Peyer's patch (tissue), 4 donors: Measurements from ENCODE around the gene PTPRU. TPM values are rescaled to one million over a fixed set of nuclear protein-coding genes. Genes with fewer than 3 reads are reported as not detected.

ENCODE experiments used
- DNase-seq, 3 donors: peaks; one replicate each; pipeline ENCODE4 v3.0.0-alpha.2; 2017 to 2019
- H3K27ac ChIP-seq, 4 donors: fragments of 200-600 bp; sonication (generic); one replicate each; pipeline ENCODE4 v1.5.1; 2016 to 2019
- H3K27me3 ChIP-seq, 2 donors: fragments of 200-600 bp; sonication (generic); one replicate each; pipeline ENCODE4 v1.5.1; 2019
- H3K36me3 ChIP-seq, 3 donors: fragments of 200-600 bp; sonication (generic); one replicate each; pipeline ENCODE4 v1.5.1; 2016 to 2019
- H3K4me1 ChIP-seq, 4 donors: fragments of 200-600 bp; sonication (generic); one replicate each; pipeline ENCODE4 v1.5.1; 2016 to 2019
- H3K4me3 ChIP-seq, 4 donors: fragments of 200-600 bp; sonication (generic); 1 replicate in 3 of 4; 2 replicates in 1 of 4; pipeline ENCODE4 v1.5.1; 2016 to 2019; ENCODE audit warnings: mild to moderate bottlenecking in 1 of 4
- H3K9me3 ChIP-seq, 4 donors: fragments of 200-600 bp; sonication (generic); one replicate each; pipeline ENCODE4 v1.5.1; 2016 to 2019; ENCODE audit warnings: mild to moderate bottlenecking in 1 of 4
- CTCF ChIP-seq, 6 experiments: fragments of 450-650 bp in 4 of 6; fragments of 200-600 bp in 2 of 6; sonication (generic) in 1 of 6; IDR thresholded peaks; one replicate each; pipeline ENCODE4 v1.5.1; 2017 to 2019; ENCODE audit warnings: antibody characterized with exemption in 6 of 6, mild to moderate bottlenecking in 3 of 6, moderate library complexity in 1 of 6
- POLR2A ChIP-seq, 2 donors: fragments of 450-650 bp; IDR thresholded peaks; one replicate each; pipeline ENCODE4 v1.5.1; 2017; ENCODE audit warnings: antibody characterized with exemption in 2 of 2, mild to moderate bottlenecking in 2 of 2, moderate library complexity in 2 of 2
- total RNA-seq, 4 donors: library from RNA; depleted of rRNA; stranded (reverse); fragments of >200 nt; gene quantifications; one replicate each; pipeline ENCODE4 v1.1.0, GENCODE V29; 2016

PTPRU gene
- total RNA-seq, 4 donors from 2014 or later = 0.18 to 5.0 (median 4.0) TPM

- Histone ChIP-seq H3K27ac (no peak overlapping the region), H3K4me1 (no peaks in the 10 kb centered on the region), H3K4me3 (no peak overlapping the region), H3K36me3 (no peaks in the 10 kb centered on the region), H3K27me3 (no peaks in the 10 kb centered on the region), H3K9me3 (no peaks in the 10 kb centered on the region)
- TF ChIP-seq POLR2A (IDR thresholded peaks at IDR 0.05) = no peak
- TF ChIP-seq CTCF (IDR thresholded peaks at IDR 0.05) = no peak
- no peak for DNase-seq
Measured at GRCh38 chr1:29280409-29281131, 44.2 kb downstream of the PTPRU start.

- H3K4me1 ChIP-seq = no peaks in the 10 kb centered on the region
- no peak overlapping the region for H3K27ac ChIP-seq
- H3K36me3 ChIP-seq = no peaks in the 10 kb centered on the region
- no peak overlapping the region for H3K4me3 ChIP-seq
- H3K27me3 ChIP-seq = no peaks in the 10 kb centered on the region
- no peak for DNase-seq
- TF ChIP-seq POLR2A (IDR thresholded peaks at IDR 0.05) = no peak
- no peak for TF ChIP-seq CTCF (IDR thresholded peaks at IDR 0.05)
- no peaks in the 10 kb centered on the region for H3K9me3 ChIP-seq
Measured at GRCh38 chr1:29281571-29281970, 45.2 kb downstream of the PTPRU start.

- no peaks in the 10 kb centered on the region for H3K9me3 ChIP-seq
- no peak overlapping the region for H3K27ac ChIP-seq
- no peaks in the 10 kb centered on the region for H3K36me3 ChIP-seq
- no peak for TF ChIP-seq CTCF (IDR thresholded peaks at IDR 0.05)
- no peak for TF ChIP-seq POLR2A (IDR thresholded peaks at IDR 0.05)
- no peaks in the 10 kb centered on the region for H3K4me1 ChIP-seq
- H3K4me3 ChIP-seq = no peak overlapping the region
- no peaks in the 10 kb centered on the region for H3K27me3 ChIP-seq
- DNase-seq = no peak
Measured at GRCh38 chr1:29282135-29282923, 46.0 kb downstream of the PTPRU start.

- TF ChIP-seq CTCF (IDR thresholded peaks at IDR 0.05) (no peak), POLR2A (IDR thresholded peaks at IDR 0.05) (no peak)
- Histone ChIP-seq H3K4me3 (no peak overlapping the region), H3K27me3 (no peaks in the 10 kb centered on the region), H3K9me3 (no peaks in the 10 kb centered on the region), H3K36me3 (no peaks in the 10 kb centered on the region), H3K4me1 (no peaks in the 10 kb centered on the region), H3K27ac (no peak overlapping the region)
- DNase-seq = peak in 1 of 3 donors; percentile 53
Measured at GRCh38 chr1:29282924-29283803, 46.8 kb downstream of the PTPRU start.

- no peak for TF ChIP-seq CTCF (IDR thresholded peaks at IDR 0.05)
- TF ChIP-seq POLR2A (IDR thresholded peaks at IDR 0.05) = no peak
- no peak overlapping the region for H3K27ac ChIP-seq
- H3K36me3 ChIP-seq = no peaks in the 10 kb centered on the region
- no peak overlapping the region for H3K4me3 ChIP-seq
- no peaks in the 10 kb centered on the region for H3K4me1 ChIP-seq
- DNase-seq = no peak
- no peaks in the 10 kb centered on the region for H3K9me3 ChIP-seq
- no peaks in the 10 kb centered on the region for H3K27me3 ChIP-seq
Measured at GRCh38 chr1:29283804-29284195, 47.5 kb downstream of the PTPRU start.
